ENCODE measurements around the gene MAML3.

MAML3 gene

GRCh38 chr4:140131675-140132229, 22.2 kb downstream of the MAML3 start:
- no peak for DNase-seq
- ATAC-seq (replicated peaks) = no peak
- H3K36me3 Mint-ChIP-seq (ENCODE audit: insufficient read depth) = no peaks in the 10 kb centered on the region
- peaks cover 17 to 24% of the 10 kb centered on the region in 2 donors for H3K27me3 Mint-ChIP-seq
- H3K4me1 Mint-ChIP-seq (ENCODE audit: low read depth in 2 of 2) = no peaks in the 10 kb centered on the region
- H3K4me3 Mint-ChIP-seq = no peak overlapping the region
- H3K9me3 Mint-ChIP-seq = no peaks in the 10 kb centered on the region
- no peak overlapping the region for H3K27ac Mint-ChIP-seq

GRCh38 chr4:140130677-140131076, 23.3 kb downstream of the MAML3 start:
- no peak for ATAC-seq (replicated peaks)
- no peak for DNase-seq
- H3K27ac Mint-ChIP-seq = no peak overlapping the region

GRCh38 chr4:140127422-140127821, 26.6 kb downstream of the MAML3 start:
- H3K4me1 Mint-ChIP-seq (ENCODE audit: low read depth in 2 of 2) = no peaks in the 10 kb centered on the region
- no peak overlapping the region for H3K4me3 Mint-ChIP-seq
- peaks cover 21 to 31% of the 10 kb centered on the region in 2 donors for H3K27me3 Mint-ChIP-seq
- no peak overlapping the region for H3K27ac Mint-ChIP-seq
- H3K9me3 Mint-ChIP-seq = no peaks in the 10 kb centered on the region
- DNase-seq (no peak), ATAC-seq (replicated peaks) (no peak)
- H3K36me3 Mint-ChIP-seq (ENCODE audit: insufficient read depth) = no peaks in the 10 kb centered on the region

More at GRCh38 chr4:140130677-140131076, 23.3 kb downstream of the MAML3 start:
- Mint-ChIP-seq H3K9me3 (no peaks in the 10 kb centered on the region), H3K27me3 (peaks cover 24 to 31% of the 10 kb centered on the region in 2 donors), H3K4me3 (no peak overlapping the region), H3K36me3 (ENCODE audit: insufficient read depth) (no peaks in the 10 kb centered on the region), H3K4me1 (ENCODE audit: low read depth in 2 of 2) (no peaks in the 10 kb centered on the region)

GRCh38 chr4:140126261-140126660, 27.7 kb downstream of the MAML3 start:
- ATAC-seq (replicated peaks) = no peak
- no peak overlapping the region for H3K4me3 Mint-ChIP-seq

GRCh38 chr4:140125374-140125773, 28.6 kb downstream of the MAML3 start:
- Mint-ChIP-seq H3K4me1 (ENCODE audit: low read depth in 2 of 2) (no peaks in the 10 kb centered on the region), H3K27ac (no peak overlapping the region), H3K36me3 (ENCODE audit: insufficient read depth) (no peaks in the 10 kb centered on the region), H3K27me3 (peaks cover 24 to 28% of the 10 kb centered on the region in 2 donors), H3K4me3 (no peak overlapping the region), H3K9me3 (no peaks in the 10 kb centered on the region)
- ATAC-seq (replicated peaks) = no peak
- no peak for DNase-seq

More at GRCh38 chr4:140126261-140126660, 27.7 kb downstream of the MAML3 start:
- no peaks in the 10 kb centered on the region for H3K36me3 Mint-ChIP-seq (ENCODE audit: insufficient read depth)
- DNase-seq = no peak
- H3K27me3 Mint-ChIP-seq = peaks cover 19 to 24% of the 10 kb centered on the region in 2 donors
- no peaks in the 10 kb centered on the region for H3K4me1 Mint-ChIP-seq (ENCODE audit: low read depth in 2 of 2)
- no peak overlapping the region for H3K27ac Mint-ChIP-seq
- no peaks in the 10 kb centered on the region for H3K9me3 Mint-ChIP-seq

- Mint-ChIP-seq H3K27me3 (peaks cover 33 to 37% of the 10 kb centered on the region in 2 donors), H3K4me1 (ENCODE audit: low read depth in 2 of 2) (no peaks in the 10 kb centered on the region), H3K9me3 (no peaks in the 10 kb centered on the region), H3K36me3 (ENCODE audit: insufficient read depth) (no peaks in the 10 kb centered on the region), H3K27ac (no peak overlapping the region), H3K4me3 (no peak overlapping the region)
- no peak for DNase-seq
- no peak for ATAC-seq (replicated peaks)
Observed at GRCh38 chr4:140123666-140124377, 30.2 kb downstream of the MAML3 start.

- no peak for ATAC-seq (replicated peaks)
- Mint-ChIP-seq H3K36me3 (ENCODE audit: insufficient read depth) (no peaks in the 10 kb centered on the region), H3K4me1 (ENCODE audit: low read depth in 2 of 2) (no peaks in the 10 kb centered on the region), H3K27me3 (peaks cover 27 to 37% of the 10 kb centered on the region in 2 donors), H3K27ac (no peak overlapping the region), H3K9me3 (no peaks in the 10 kb centered on the region), H3K4me3 (no peak overlapping the region)
- no peak for DNase-seq
Observed at GRCh38 chr4:140122891-140123290, 31.1 kb downstream of the MAML3 start.

GRCh38 chr4:140121646-140122045, 32.3 kb downstream of the MAML3 start:
- Mint-ChIP-seq H3K27me3 (peaks cover 16 to 31% of the 10 kb centered on the region in 2 donors), H3K27ac (no peak overlapping the region), H3K36me3 (ENCODE audit: insufficient read depth) (no peaks in the 10 kb centered on the region), H3K9me3 (no peaks in the 10 kb centered on the region), H3K4me3 (no peak overlapping the region), H3K4me1 (ENCODE audit: low read depth in 2 of 2) (peaks cover 0 to 1% of the 10 kb centered on the region in 2 donors)
- DNase-seq (no peak), ATAC-seq (replicated peaks) (no peak)

GRCh38 chr4:140118931-140119640, 34.9 kb downstream of the MAML3 start:
- peaks cover 0 to 4% of the 10 kb centered on the region in 2 donors for H3K4me1 Mint-ChIP-seq (ENCODE audit: low read depth in 2 of 2)
- ATAC-seq (replicated peaks) = no peak
- no peak for DNase-seq
- H3K36me3 Mint-ChIP-seq (ENCODE audit: insufficient read depth) = no peaks in the 10 kb centered on the region
- H3K27me3 Mint-ChIP-seq = peaks cover 10 to 24% of the 10 kb centered on the region in 2 donors
- H3K27ac Mint-ChIP-seq = no peak overlapping the region
- no peaks in the 10 kb centered on the region for H3K9me3 Mint-ChIP-seq
- H3K4me3 Mint-ChIP-seq = no peak overlapping the region

GRCh38 chr4:140117947-140118346, 36.0 kb downstream of the MAML3 start:
- peaks cover 10 to 25% of the 10 kb centered on the region in 2 donors for H3K27me3 Mint-ChIP-seq
- DNase-seq (no peak), ATAC-seq (replicated peaks) (no peak)
- no peak overlapping the region for H3K27ac Mint-ChIP-seq
- H3K36me3 Mint-ChIP-seq (ENCODE audit: insufficient read depth) = no peaks in the 10 kb centered on the region
- peaks cover 0 to 4% of the 10 kb centered on the region in 2 donors for H3K4me1 Mint-ChIP-seq (ENCODE audit: low read depth in 2 of 2)
- H3K9me3 Mint-ChIP-seq = no peaks in the 10 kb centered on the region
- H3K4me3 Mint-ChIP-seq = no peak overlapping the region

GRCh38 chr4:140116442-140117104, 37.4 kb downstream of the MAML3 start:
- no peaks in the 10 kb centered on the region for H3K36me3 Mint-ChIP-seq (ENCODE audit: insufficient read depth)
- H3K4me3 Mint-ChIP-seq = no peak overlapping the region
- H3K27ac Mint-ChIP-seq = no peak overlapping the region
- H3K27me3 Mint-ChIP-seq = peaks cover 10 to 31% of the 10 kb centered on the region in 2 donors
- DNase-seq (no peak), ATAC-seq (replicated peaks) (peak; percentile 50)
- H3K9me3 Mint-ChIP-seq = no peaks in the 10 kb centered on the region
- H3K4me1 Mint-ChIP-seq (ENCODE audit: low read depth in 2 of 2) = peaks cover 0 to 4% of the 10 kb centered on the region in 2 donors

GRCh38 chr4:140115140-140115539, 38.8 kb downstream of the MAML3 start:
- H3K36me3 Mint-ChIP-seq (ENCODE audit: insufficient read depth) = no peaks in the 10 kb centered on the region
- no peak overlapping the region for H3K27ac Mint-ChIP-seq
- ATAC-seq (replicated peaks) (no peak), DNase-seq (no peak)
- H3K4me1 Mint-ChIP-seq (ENCODE audit: low read depth in 2 of 2) = peaks cover 0 to 4% of the 10 kb centered on the region in 2 donors
- no peak overlapping the region for H3K4me3 Mint-ChIP-seq
- peaks cover 10 to 20% of the 10 kb centered on the region in 2 donors for H3K27me3 Mint-ChIP-seq
- H3K9me3 Mint-ChIP-seq = no peaks in the 10 kb centered on the region

- Mint-ChIP-seq H3K9me3 (no peaks in the 10 kb centered on the region), H3K27me3 (peaks cover under 1 to 12% of the 10 kb centered on the region in 2 donors), H3K4me1 (ENCODE audit: low read depth in 2 of 2) (peaks cover 0 to 4% of the 10 kb centered on the region in 2 donors), H3K36me3 (ENCODE audit: insufficient read depth) (no peaks in the 10 kb centered on the region), H3K27ac (no peak overlapping the region), H3K4me3 (no peak overlapping the region)
- DNase-seq (no peak), ATAC-seq (replicated peaks) (no peak)
Observed at GRCh38 chr4:140113653-140114052, 40.3 kb downstream of the MAML3 start.
